Prostate gland (tissue), 2 donors: Measurements from ENCODE around the gene CDC7. TPM values are rescaled to one million over a fixed set of nuclear protein-coding genes. Genes with fewer than 3 reads are reported as not detected.

Source experiments
- DNase-seq: peaks from one replicate; pipeline ENCODE4 v3.0.0-alpha.2; 2019; ENCODE audit warnings: low spot score
- H3K27ac ChIP-seq, 2 donors: fragments of 200-600 bp; sonication (generic); 2 replicates each; pipeline ENCODE4 v1.5.1; 2017 to 2019
- H3K27me3 ChIP-seq: fragments of 200-600 bp; sonication (generic); replicated peaks from 2 replicates; pipeline ENCODE4 v1.5.1; 2019; ENCODE audit not compliant: insufficient read depth
- H3K36me3 ChIP-seq, 2 donors: fragments of 200-600 bp; sonication (generic); 1 replicate in 1 of 2; 2 replicates in 1 of 2; pipeline versions ENCODE4 v1.5.1 to v1.8.1; 2017 to 2019
- H3K4me1 ChIP-seq: fragments of 200-600 bp; sonication (generic); replicated peaks from 2 replicates; pipeline ENCODE4 v1.5.1; 2019
- H3K4me3 ChIP-seq, 2 donors: fragments of 200-600 bp; sonication (generic); 2 replicates each; pipeline ENCODE4 v1.5.1; 2017 to 2019
- H3K9me3 ChIP-seq: fragments of 200-600 bp; sonication (generic); 2 replicates; pipeline ENCODE4 v1.5.1; 2017
- CTCF ChIP-seq, 4 experiments: fragments of 200-600 bp in 2 of 4; fragments of 450-650 bp in 2 of 4; sonication (generic) in 2 of 4; IDR thresholded peaks; 1 replicate in 3 of 4; 2 replicates in 1 of 4; pipeline ENCODE4 v1.5.1; 2016 to 2019; ENCODE audit warnings: antibody characterized with exemption in 4 of 4, mild to moderate bottlenecking in 2 of 4, moderate library complexity in 2 of 4
- POLR2A ChIP-seq: fragments of 450-650 bp; IDR thresholded peaks from one replicate; pipeline ENCODE4 v1.6.1; 2016; ENCODE audit warnings: antibody characterized with exemption, mild to moderate bottlenecking
- POLR2AphosphoS5 ChIP-seq: sonication (generic); formaldehyde crosslinking; IDR thresholded peaks from one replicate; pipeline ENCODE4 v1.6.1; 2017; ENCODE audit warnings: antibody characterized with exemption
- WGBS: methylation state at CpG from one replicate; pipeline ENCODE4 v1.1.5; 2018; 5-methylcytosine and 5-hydroxymethylcytosine counted together
- intact Hi-C: fragments of 100-400 bp; cut with DNase I; formaldehyde crosslinking; loops from one replicate; pipeline ENCODE4 v1.14.2; 2022
- total RNA-seq, 2 donors: library from RNA; depleted of rRNA; stranded (reverse); fragments of >200 nt; gene quantifications; one replicate each; pipeline ENCODE4 v1.1.0, GENCODE V29; 2016

CDC7 gene
- total RNA-seq, 2 donors from 2014 or later = 0.68 to 6.1 TPM

GRCh38 chr1:91545506-91546300, 45.1 kb downstream of the CDC7 start:
- DNase-seq = no peak
- no peaks in the 10 kb centered on the region for H3K4me1 ChIP-seq
- TF ChIP-seq POLR2A (no peak), POLR2AphosphoS5 (no peak), CTCF (IDR thresholded peaks at IDR 0.05) (no peak)
- intact Hi-C loops = no loop called here
- WGBS = 91% methylated on average over 13 of the region's 13 CpGs
- no peak overlapping the region for H3K4me3 ChIP-seq
- H3K27ac ChIP-seq = no peak overlapping the region
- no peaks in the 10 kb centered on the region for H3K9me3 ChIP-seq
- no peaks in the 10 kb centered on the region for H3K36me3 ChIP-seq
- no peaks in the 10 kb centered on the region for H3K27me3 ChIP-seq

GRCh38 chr1:91546301-91546581, 45.6 kb downstream of the CDC7 start:
- Histone ChIP-seq H3K27ac (no peak overlapping the region), H3K4me3 (no peak overlapping the region), H3K4me1 (no peaks in the 10 kb centered on the region), H3K36me3 (no peaks in the 10 kb centered on the region), H3K9me3 (no peaks in the 10 kb centered on the region), H3K27me3 (no peaks in the 10 kb centered on the region)
- no peak for DNase-seq
- intact Hi-C loops = no loop called here
- WGBS = 88% methylated on average over 18 of the region's 18 CpGs
- no peak for TF ChIP-seq POLR2A
- TF ChIP-seq POLR2AphosphoS5 = no peak
- no peak for TF ChIP-seq CTCF (IDR thresholded peaks at IDR 0.05)

- Histone ChIP-seq H3K9me3 (no peaks in the 10 kb centered on the region), H3K27me3 (no peaks in the 10 kb centered on the region), H3K4me1 (no peaks in the 10 kb centered on the region), H3K27ac (no peak overlapping the region), H3K36me3 (no peaks in the 10 kb centered on the region), H3K4me3 (no peak overlapping the region)
- intact Hi-C loops = no loop called here
- 73% methylated on average over 19 of the region's 19 CpGs for WGBS
- no peak for DNase-seq
- TF ChIP-seq POLR2A (no peak), CTCF (IDR thresholded peaks at IDR 0.05) (peak in 1 of 4 experiments; percentile 7), POLR2AphosphoS5 (no peak)
Observed at GRCh38 chr1:91546876-91547275, 46.2 kb downstream of the CDC7 start.

- intact Hi-C loops = no loop called here
- Histone ChIP-seq H3K36me3 (no peaks in the 10 kb centered on the region), H3K4me3 (no peak overlapping the region), H3K27ac (no peak overlapping the region), H3K9me3 (no peaks in the 10 kb centered on the region), H3K27me3 (no peaks in the 10 kb centered on the region), H3K4me1 (no peaks in the 10 kb centered on the region)
- TF ChIP-seq POLR2AphosphoS5 = no peak
- no peak for TF ChIP-seq POLR2A
- no peak for TF ChIP-seq CTCF (IDR thresholded peaks at IDR 0.05)
- DNase-seq = no peak
- 88% methylated on average over 3 of the region's 3 CpGs for WGBS
Observed at GRCh38 chr1:91548376-91549040, 47.9 kb downstream of the CDC7 start.
